ENCODE results near the gene SERTAD1.
"Not testable (repeated sequence)": the region's sequence is repeated elsewhere in the genome, so short reads cannot be mapped to it uniquely, and the experiment has no call there.

SERTAD1 gene, protein sequence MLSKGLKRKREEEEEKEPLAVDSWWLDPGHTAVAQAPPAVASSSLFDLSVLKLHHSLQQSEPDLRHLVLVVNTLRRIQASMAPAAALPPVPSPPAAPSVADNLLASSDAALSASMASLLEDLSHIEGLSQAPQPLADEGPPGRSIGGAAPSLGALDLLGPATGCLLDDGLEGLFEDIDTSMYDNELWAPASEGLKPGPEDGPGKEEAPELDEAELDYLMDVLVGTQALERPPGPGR
- total RNA-seq: 17.4 to 152 (median 49.3) reads per million in 9 experiments

DNA sequence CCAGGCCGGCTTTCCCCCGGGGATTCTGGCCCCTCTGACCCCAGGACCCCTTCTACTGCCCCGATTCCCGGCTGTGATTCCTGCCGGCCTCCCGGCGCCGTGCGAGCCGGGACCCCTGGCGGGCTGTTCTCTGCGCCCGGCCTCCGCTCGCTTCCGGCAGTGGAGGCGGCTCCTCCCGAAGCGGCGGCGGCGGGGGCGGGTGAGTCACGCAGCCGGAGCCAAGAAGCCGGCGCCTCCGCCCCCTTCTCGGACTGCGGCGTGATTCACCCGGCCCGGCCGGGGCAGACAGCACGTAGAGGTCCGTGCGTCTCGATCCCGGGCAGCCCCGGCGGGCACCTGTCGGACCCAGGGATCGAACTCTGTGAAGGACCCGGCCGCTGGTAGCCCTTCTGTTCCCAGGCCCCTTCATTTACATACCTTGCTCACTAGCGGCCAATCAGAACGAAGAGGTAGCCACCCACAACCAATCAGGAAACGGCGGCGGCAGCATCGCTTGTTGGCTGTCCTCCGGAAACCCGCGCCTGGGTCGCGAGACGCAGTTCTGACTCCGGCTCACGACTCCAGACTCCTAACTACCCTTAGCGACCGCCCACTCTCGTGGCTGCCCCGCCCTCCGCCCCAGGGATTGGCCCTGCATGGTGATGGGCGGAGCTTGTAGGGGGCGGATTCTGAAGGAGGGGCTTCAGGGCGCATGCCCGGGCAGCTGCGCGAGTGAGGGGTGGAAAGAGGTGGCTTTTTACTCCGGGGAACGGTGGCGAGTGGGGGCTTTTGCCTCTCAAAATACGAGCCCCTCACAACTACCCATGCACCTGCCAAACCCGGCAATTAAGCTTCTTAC, at the start of gene SERTAD1:
SERTAD1 (minus strand) TSS at position 543 of the 838 bp plus-strand sequence. CDS start 2,446 bp downstream, outside the sequence.
- H3K27ac Mint-ChIP-seq: peak within 1 kb of the TSS; percentile 95 to 97
- H3K27me3 Mint-ChIP-seq: no peaks in the 10 kb centered on the region
- ATAC-seq (replicated peaks) (peak; percentile 86), DNase-seq (peak; percentile 100)
- H3K4me1 Mint-ChIP-seq (ENCODE audit: low read depth in 2 of 2): peaks cover 11 to 13% of the 10 kb centered on the region in 2 donors
- peaks cover 46% of the 10 kb centered on the region for H3K36me3 Mint-ChIP-seq (ENCODE audit: insufficient read depth)
- peak within 1 kb of the TSS; percentile 98 to 99 for H3K4me3 Mint-ChIP-seq
- H3K9me3 Mint-ChIP-seq: no peaks in the 10 kb centered on the region

DNA sequence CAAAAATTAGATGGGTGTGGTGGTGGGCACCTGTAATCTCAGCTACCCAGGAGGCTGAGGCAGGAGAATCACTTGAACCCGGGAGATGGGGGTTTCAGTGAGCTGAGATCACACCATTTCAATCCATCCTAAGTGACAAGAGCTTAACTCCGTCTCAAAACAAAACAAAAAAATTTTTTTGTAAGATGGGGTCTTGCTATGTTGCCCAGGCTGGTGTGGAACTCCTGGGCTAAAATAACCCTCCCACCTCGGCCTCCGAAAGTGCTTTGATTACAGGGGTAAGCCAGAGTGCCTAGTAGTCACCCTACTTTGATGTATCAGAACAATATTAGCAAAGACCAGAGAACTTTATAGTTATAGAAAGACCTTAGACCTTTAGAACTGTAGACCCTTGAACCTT, 48.9 kb upstream of the SERTAD1 start:
- Mint-ChIP-seq H3K9me3 (no peaks in the 10 kb centered on the region), H3K27ac (no peak overlapping the region), H3K4me1 (ENCODE audit: low read depth in 2 of 2) (peaks cover 0 to 1% of the 10 kb centered on the region in 2 donors), H3K36me3 (ENCODE audit: insufficient read depth) (peaks cover 6% of the 10 kb centered on the region), H3K27me3 (peaks cover 9 to 22% of the 10 kb centered on the region in 2 donors), H3K4me3 (no peak overlapping the region)
- no peak for DNase-seq
- ATAC-seq (replicated peaks): no peak

DNA sequence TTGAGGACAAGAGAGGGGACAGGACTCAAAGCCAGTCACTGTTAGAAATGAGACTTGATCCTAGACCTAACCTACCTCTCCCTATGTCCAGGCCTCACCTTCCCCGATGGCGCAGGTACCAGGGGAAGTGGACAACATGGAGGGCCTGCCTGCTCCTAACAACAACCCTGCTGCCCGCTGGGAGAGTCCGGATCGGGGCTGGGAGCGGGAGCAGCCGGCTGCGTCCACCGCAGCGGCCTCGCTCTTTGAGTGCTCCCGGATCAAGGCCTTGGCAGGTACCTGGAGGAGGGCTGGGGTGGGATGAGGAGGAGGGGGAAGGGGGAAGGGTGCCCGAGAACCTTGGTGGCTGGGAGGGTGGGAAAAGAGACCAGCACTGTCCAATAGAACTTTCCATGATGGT, 46.7 kb upstream of the SERTAD1 start:
- no peak overlapping the region for H3K4me3 Mint-ChIP-seq
- peaks cover 6% of the 10 kb centered on the region for H3K36me3 Mint-ChIP-seq (ENCODE audit: insufficient read depth)
- no peak overlapping the region for H3K27ac Mint-ChIP-seq
- no peaks in the 10 kb centered on the region for H3K9me3 Mint-ChIP-seq
- no peak for DNase-seq
- H3K4me1 Mint-ChIP-seq (ENCODE audit: low read depth in 2 of 2): peaks cover 0 to 3% of the 10 kb centered on the region in 2 donors
- ATAC-seq (replicated peaks): no peak
- peaks cover 0 to 10% of the 10 kb centered on the region in 2 donors for H3K27me3 Mint-ChIP-seq

DNA sequence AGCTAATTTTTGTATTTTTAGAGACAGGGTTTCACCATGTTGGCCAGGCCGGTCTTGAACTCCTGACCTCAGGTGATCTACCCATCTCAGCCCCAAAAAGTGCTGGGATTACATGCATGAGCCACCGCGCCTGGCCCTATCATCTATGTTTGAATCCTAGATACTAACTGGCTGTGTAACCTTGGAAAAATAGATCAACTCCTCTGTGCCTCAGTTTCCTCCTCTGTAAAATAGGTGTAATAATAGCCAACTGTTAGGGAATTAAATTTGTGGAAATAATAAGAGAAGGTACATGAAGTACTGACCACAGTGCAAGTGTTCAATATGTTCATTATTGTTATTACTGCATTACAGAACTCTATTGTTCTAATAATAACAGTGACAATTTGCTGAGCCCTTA, 45.3 kb upstream of the SERTAD1 start:
- Mint-ChIP-seq H3K4me1 (ENCODE audit: low read depth in 2 of 2) (peaks cover 6 to 9% of the 10 kb centered on the region in 2 donors), H3K27ac (no peak overlapping the region), H3K27me3 (peaks cover 6 to 19% of the 10 kb centered on the region in 2 donors), H3K4me3 (peak overlapping the region in 1 of 2 donors; percentile 27), H3K36me3 (ENCODE audit: insufficient read depth) (peaks cover 12% of the 10 kb centered on the region), H3K9me3 (no peaks in the 10 kb centered on the region)
- DNase-seq (no peak), ATAC-seq (replicated peaks) (no peak)

DNA sequence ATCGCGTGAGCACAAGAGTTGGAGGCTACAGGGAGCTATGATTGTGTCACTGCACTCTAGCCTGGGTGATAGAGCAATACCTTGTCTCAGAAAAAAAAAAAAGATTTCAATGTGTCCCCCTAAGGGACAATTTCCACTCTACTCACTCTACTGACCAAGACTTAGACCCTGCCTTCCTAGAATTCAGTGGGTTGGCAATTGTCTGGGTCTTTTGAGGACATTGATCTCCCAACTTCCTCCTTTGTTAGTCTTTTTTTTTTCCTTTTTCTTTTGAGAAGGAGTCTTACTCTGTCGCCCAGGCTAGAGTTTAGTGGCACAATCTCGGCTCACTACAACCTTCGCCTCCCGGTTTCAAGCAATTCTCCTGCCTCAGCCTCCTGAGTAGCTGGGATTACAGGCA, 43.2 kb upstream of the SERTAD1 start:
- Mint-ChIP-seq H3K36me3 (ENCODE audit: insufficient read depth) (peaks cover 27% of the 10 kb centered on the region), H3K4me3 (no peak overlapping the region), H3K27ac (no peak overlapping the region), H3K27me3 (peaks cover 6 to 21% of the 10 kb centered on the region in 2 donors), H3K9me3 (no peaks in the 10 kb centered on the region), H3K4me1 (ENCODE audit: low read depth in 2 of 2) (peaks cover 15 to 25% of the 10 kb centered on the region in 2 donors)
- ATAC-seq (replicated peaks) (no peak), DNase-seq (no peak)

DNA sequence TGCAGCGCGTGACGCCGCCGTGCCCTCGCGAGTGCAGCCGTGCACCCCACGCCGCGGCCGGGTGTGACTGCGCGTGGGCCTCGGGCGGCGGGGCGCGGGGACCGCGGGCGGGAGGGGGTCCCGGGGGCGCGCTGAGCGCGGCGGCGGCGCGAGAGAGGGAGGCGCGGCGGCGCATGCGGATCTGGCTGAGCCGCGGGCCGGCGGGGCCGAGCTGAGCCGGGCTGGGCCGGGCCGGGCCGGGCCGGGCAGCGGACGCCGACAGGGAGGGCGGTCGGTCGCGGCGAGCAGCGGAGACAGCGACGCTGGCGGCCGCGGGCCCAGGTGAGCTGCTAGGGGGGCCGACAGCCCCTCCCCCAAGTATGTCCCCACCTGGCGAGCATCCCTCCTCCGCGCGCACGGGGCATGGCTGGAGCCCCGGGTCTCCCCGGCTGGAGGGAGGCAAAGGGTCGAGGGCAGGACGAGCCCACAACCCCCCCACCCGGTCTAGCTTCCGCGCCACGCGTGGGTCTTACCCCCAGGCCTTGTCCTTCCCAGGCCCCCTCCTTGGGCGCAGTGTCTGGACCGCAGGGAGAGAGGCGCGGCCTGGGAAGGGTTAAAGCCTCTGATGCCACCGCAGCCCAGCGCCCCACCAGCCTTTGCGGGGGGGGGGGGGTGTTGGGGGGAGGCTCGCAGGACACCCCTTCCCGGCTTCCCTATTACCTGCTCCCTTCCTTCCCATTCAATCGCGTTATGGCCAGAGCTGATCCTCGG, 41.4 kb upstream of the SERTAD1 start, which contains the start of gene SPTBN4:
SPTBN4 (plus strand) TSS at position 17 of the 750 bp plus-strand sequence. CDS start 5,621 bp downstream, outside the sequence.
- Mint-ChIP-seq H3K9me3 (no peaks in the 10 kb centered on the region), H3K4me1 (ENCODE audit: low read depth in 2 of 2) (peaks cover 15 to 25% of the 10 kb centered on the region in 2 donors), H3K4me3 (peak within 1 kb of the TSS; percentile 79 to 84), H3K27me3 (peaks cover 6 to 21% of the 10 kb centered on the region in 2 donors), H3K27ac (peak within 1 kb of the TSS; percentile 94 to 95), H3K36me3 (ENCODE audit: insufficient read depth) (peaks cover 27% of the 10 kb centered on the region)
- DNase-seq (no peak), ATAC-seq (replicated peaks) (no peak)

DNA sequence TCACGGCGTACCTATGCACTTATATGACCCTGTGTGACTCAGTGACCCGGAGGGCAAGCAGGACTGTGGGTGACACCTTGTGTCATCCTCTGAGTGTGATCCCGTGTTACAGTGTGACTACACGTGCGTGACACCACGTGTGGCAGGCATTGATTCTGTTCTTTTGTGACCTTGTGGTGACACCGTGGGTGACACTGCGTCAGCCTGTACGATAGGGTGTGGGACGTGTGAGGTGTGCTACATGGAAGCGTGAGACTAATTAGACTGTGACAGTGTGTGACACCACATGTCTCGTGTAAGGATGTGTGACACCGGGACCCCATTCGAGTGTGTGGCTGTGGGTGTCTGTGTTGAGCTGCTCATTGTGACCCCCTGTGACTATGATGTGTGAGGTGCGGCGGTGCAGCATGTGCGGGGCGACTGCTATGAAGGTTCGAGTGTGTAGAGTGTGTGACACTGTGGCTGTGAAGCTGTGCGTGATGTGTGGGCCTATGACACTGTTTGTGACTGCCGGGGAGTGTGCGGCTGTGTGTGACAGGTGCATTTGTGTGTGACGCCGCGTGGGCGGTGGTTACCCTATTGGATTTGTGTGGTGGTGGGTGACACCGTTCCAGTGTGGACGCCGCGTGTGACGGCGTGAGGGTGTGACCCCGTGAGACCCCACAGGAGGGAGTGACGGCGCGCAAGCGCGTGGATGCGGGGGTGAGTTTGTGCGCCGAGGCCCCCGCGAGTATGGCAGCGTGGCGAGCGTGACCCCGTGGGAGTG, 40.6 kb upstream of the SERTAD1 start:
- Mint-ChIP-seq H3K27ac (peak overlapping the region; percentile 94 to 95), H3K9me3 (no peaks in the 10 kb centered on the region), H3K4me1 (ENCODE audit: low read depth in 2 of 2) (peaks cover 20 to 25% of the 10 kb centered on the region in 2 donors), H3K27me3 (peaks cover 6 to 21% of the 10 kb centered on the region in 2 donors), H3K4me3 (peak overlapping the region; percentile 79 to 84), H3K36me3 (ENCODE audit: insufficient read depth) (peaks cover 29% of the 10 kb centered on the region)
- ATAC-seq (replicated peaks) (peak; percentile 69), DNase-seq (peak in 2 of 3 experiments; percentile 84 to 87)

DNA sequence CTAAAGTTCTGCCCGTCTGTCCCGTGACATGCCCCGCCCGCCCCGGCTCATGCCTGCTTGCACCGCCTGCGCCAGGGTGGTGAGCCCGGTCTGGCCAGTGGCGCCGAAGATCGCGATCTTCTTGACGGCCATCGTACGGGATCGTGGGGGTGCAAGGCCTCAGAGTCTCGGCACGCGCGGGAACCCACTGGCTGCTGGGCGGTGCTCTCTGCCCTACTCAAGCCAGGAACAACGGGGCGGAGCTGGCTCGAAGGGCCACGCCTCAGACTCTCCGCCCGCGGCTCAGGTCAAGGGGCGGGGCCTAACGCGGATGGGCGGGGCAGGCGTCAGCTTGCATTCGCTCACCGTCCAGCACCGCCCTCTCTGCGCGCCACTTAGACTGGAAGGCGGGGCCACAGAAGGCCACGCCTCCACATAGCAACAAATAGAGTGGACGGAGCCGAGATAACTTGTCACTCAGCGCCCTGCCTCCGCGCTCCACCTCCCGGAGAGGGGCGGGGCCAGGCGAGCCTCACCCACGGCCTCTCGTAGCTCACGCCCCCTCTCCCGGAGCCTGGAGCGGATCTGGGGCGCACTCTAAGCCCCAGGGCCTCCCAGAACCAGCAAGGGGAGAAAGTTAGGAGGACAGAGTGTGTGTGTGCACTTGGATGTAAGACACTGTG, 39.9 kb upstream of the SERTAD1 start, which contains the start of gene BLVRB:
BLVRB (minus strand) TSS at position 189 of the 662 bp plus-strand sequence; CDS start at position 132, 57 bp downstream.
- peak; percentile 60 for ATAC-seq (replicated peaks)
- H3K27ac Mint-ChIP-seq: peak within 1 kb of the TSS; percentile 94 to 95
- peaks cover 29% of the 10 kb centered on the region for H3K36me3 Mint-ChIP-seq (ENCODE audit: insufficient read depth)
- no peaks in the 10 kb centered on the region for H3K9me3 Mint-ChIP-seq
- peak within 1 kb of the TSS; percentile 79 to 84 for H3K4me3 Mint-ChIP-seq
- H3K4me1 Mint-ChIP-seq (ENCODE audit: low read depth in 2 of 2): peaks cover 20 to 26% of the 10 kb centered on the region in 2 donors
- DNase-seq: peak; percentile 99
- peaks cover 6 to 16% of the 10 kb centered on the region in 2 donors for H3K27me3 Mint-ChIP-seq

DNA sequence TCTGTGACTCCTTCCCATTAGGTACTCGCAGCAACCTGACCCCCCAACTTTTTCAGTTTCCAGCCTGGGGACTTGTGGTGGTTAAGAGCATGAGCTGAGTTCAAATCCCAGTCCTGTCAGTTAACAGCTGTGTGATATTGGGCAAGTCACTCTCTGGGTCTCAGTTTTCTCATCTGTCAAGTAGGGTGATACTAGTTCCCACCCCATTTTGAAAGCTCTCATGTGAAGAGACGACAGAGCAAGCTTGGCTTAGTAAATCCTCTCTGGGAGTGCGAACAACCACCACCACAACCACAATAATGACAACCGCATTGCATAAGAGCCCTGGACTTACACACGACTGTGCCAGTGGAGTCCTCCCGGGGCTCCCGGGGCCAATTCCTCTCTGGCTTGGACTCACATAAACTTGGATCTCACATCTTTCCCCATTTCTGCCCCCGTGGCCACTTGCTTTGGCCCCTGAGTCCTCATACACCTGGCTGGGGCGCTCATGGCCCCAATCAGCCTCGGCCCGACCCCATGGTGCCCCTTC, 39.3 kb upstream of the SERTAD1 start:
- no peaks in the 10 kb centered on the region for H3K9me3 Mint-ChIP-seq
- DNase-seq: peak in 2 of 3 experiments; percentile 45 to 48
- H3K4me3 Mint-ChIP-seq: peak overlapping the region; percentile 79 to 84
- H3K27ac Mint-ChIP-seq: peak overlapping the region; percentile 94 to 95
- H3K27me3 Mint-ChIP-seq: peaks cover 6 to 11% of the 10 kb centered on the region in 2 donors
- H3K36me3 Mint-ChIP-seq (ENCODE audit: insufficient read depth): peaks cover 27% of the 10 kb centered on the region
- peak; percentile 6 for ATAC-seq (replicated peaks)
- H3K4me1 Mint-ChIP-seq (ENCODE audit: low read depth in 2 of 2): peaks cover 20 to 26% of the 10 kb centered on the region in 2 donors

DNA sequence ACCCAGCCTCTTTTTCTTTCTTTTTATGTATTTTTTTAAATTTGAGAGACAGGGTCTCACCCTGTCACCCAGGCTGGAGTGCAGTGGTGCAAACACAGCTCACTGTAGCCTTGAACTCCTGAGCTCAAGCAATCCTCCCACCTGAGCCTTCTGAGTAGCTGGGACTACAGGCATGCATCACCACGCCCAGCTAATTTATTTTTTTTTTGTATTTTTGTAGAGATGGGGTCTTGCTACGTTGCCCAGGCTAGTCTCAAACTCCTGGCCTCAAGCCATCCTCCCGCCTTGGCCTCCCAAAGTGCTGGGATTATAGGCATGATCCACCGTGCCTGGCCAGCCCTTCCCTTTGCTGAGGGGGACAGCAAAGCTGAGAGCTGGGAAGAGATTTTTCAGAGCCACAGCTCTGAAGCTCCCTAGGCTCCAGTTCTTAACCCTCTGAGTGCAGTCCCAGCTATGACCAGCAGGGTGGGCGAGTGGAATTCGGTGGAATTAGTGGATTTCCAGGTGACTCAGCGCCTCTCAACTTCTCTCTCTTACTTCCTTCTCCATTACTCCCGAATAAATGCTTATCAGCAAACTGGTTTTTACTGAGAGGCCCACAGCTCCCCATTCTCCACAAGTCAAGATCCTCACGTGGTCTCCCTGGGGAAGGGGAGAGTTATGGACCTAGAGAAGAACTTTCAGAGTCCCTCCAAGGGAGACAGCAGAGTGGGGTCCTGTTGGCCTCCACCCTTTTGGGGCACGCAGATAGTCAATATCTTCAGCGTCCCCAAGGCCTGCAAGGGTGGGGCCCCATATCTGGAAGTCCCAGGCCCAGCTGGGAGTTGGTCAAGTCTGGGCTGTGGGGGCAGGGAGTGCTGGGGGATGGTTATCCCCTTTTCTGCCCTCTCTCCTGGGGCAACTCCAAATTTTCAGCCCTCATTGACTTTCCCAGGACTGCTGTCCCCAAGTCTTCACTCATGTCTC, 38.5 kb upstream of the SERTAD1 start:
- peak overlapping the region; percentile 79 to 84 for H3K4me3 Mint-ChIP-seq
- no peaks in the 10 kb centered on the region for H3K9me3 Mint-ChIP-seq
- DNase-seq: peak; percentile 52 to 72 (median 58)
- H3K27me3 Mint-ChIP-seq: peaks cover 6 to 11% of the 10 kb centered on the region in 2 donors
- H3K4me1 Mint-ChIP-seq (ENCODE audit: low read depth in 2 of 2): peaks cover 20 to 26% of the 10 kb centered on the region in 2 donors
- H3K36me3 Mint-ChIP-seq (ENCODE audit: insufficient read depth): peaks cover 27% of the 10 kb centered on the region
- ATAC-seq (replicated peaks): no peak
- H3K27ac Mint-ChIP-seq: peak overlapping the region; percentile 94 to 95

DNA sequence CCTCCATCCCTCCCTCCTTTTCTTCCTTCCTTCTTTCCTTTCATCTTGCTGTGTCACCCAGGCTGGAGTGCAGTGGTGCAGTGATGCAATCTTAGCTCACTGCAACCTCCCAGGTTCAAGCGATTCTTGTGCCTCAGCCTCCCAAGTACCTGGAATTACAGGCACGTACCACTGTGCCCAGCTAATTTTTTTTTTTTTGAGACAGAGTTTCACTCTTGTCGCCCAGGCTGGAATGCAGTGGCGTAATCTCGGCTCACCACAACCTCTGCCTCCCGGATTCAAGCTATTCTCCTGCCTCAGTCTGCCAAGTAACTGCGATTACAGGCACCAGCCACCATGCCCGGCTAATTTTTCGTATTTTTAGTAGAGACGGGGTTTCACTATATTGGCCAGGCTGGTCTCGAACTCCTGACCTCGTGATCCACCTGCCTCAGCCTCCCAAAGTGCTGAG, 37.8 kb upstream of the SERTAD1 start:
- not testable (repeated sequence) for H3K9me3 Mint-ChIP-seq; ATAC-seq (replicated peaks); H3K4me3 Mint-ChIP-seq; DNase-seq; H3K27ac Mint-ChIP-seq
- peaks cover 20 to 26% of the 10 kb centered on the region in 2 donors for H3K4me1 Mint-ChIP-seq (ENCODE audit: low read depth in 2 of 2)
- peaks cover 27% of the 10 kb centered on the region for H3K36me3 Mint-ChIP-seq (ENCODE audit: insufficient read depth)
- H3K27me3 Mint-ChIP-seq: peaks cover 6 to 11% of the 10 kb centered on the region in 2 donors

Data from effector memory CD8-positive, alpha-beta T cell (primary cell).